Neural cell (in vitro differentiated cells): ENCODE results near the gene GSTO2.

ENCODE experiments used
- EZH2 ChIP-seq: fragments of 200-600, 300-800 bp; shearing (Covaris generic), sonication (generic); IDR thresholded peaks from 2 replicates; pipeline ENCODE4 v1.6.1; 2014; ENCODE audit warnings: antibody characterized with exemption, low read length, borderline replicate concordance, mild to moderate bottlenecking; ENCODE audit not compliant: insufficient read depth, poor library complexity, severe bottlenecking
- TAF1 ChIP-seq: IDR thresholded peaks from 2 replicates; pipeline ENCODE4 v1.6.1; 2012; ENCODE audit warnings: low read depth
- TF ChIP-seq, protein P1 (sequence below): fragments of 450-650 bp; IDR thresholded peaks from 2 replicates; pipeline ENCODE4 v1.5.1; 2014; ENCODE audit warnings: antibody characterized with exemption, mild to moderate bottlenecking, moderate library complexity; ENCODE audit not compliant: poor library complexity, severe bottlenecking
- TF ChIP-seq, protein P2 (sequence below): IDR thresholded peaks from 2 replicates; pipeline ENCODE4 v1.6.1; 2012; ENCODE audit warnings: borderline replicate concordance

DNA sequence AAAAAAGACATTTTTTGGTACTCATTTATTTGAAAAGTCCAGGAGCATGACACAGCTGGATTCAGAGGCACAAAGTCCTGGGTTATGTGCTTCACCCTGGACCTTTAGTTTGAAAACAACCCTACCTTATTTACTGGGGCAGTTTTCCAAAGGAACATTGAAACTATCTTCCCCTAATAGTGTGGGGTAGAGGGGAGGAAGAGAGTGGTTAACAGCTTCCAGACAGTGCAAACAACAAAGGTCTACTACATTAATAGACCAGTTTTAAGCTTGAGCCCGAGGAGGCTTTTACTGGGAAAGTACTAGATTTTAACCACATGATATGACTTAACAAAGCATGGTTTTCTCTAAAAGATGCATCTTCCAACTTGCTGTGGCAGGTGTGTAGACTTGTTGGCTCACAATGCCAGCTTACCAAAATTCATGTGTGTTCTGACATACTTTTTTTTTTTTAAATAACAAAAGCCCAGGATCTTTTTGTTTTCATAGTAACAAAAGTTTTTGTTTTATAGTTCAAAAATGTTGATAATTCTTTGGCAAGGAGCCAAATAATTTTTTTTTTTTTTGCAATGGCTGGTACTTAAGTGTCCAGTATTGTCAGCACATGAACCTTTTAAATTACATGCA is 12.5 kb upstream of the GSTO2 start:
- TF ChIP-seq, protein P1, sequence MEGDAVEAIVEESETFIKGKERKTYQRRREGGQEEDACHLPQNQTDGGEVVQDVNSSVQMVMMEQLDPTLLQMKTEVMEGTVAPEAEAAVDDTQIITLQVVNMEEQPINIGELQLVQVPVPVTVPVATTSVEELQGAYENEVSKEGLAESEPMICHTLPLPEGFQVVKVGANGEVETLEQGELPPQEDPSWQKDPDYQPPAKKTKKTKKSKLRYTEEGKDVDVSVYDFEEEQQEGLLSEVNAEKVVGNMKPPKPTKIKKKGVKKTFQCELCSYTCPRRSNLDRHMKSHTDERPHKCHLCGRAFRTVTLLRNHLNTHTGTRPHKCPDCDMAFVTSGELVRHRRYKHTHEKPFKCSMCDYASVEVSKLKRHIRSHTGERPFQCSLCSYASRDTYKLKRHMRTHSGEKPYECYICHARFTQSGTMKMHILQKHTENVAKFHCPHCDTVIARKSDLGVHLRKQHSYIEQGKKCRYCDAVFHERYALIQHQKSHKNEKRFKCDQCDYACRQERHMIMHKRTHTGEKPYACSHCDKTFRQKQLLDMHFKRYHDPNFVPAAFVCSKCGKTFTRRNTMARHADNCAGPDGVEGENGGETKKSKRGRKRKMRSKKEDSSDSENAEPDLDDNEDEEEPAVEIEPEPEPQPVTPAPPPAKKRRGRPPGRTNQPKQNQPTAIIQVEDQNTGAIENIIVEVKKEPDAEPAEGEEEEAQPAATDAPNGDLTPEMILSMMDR: no peak
- TF ChIP-seq, protein P2, sequence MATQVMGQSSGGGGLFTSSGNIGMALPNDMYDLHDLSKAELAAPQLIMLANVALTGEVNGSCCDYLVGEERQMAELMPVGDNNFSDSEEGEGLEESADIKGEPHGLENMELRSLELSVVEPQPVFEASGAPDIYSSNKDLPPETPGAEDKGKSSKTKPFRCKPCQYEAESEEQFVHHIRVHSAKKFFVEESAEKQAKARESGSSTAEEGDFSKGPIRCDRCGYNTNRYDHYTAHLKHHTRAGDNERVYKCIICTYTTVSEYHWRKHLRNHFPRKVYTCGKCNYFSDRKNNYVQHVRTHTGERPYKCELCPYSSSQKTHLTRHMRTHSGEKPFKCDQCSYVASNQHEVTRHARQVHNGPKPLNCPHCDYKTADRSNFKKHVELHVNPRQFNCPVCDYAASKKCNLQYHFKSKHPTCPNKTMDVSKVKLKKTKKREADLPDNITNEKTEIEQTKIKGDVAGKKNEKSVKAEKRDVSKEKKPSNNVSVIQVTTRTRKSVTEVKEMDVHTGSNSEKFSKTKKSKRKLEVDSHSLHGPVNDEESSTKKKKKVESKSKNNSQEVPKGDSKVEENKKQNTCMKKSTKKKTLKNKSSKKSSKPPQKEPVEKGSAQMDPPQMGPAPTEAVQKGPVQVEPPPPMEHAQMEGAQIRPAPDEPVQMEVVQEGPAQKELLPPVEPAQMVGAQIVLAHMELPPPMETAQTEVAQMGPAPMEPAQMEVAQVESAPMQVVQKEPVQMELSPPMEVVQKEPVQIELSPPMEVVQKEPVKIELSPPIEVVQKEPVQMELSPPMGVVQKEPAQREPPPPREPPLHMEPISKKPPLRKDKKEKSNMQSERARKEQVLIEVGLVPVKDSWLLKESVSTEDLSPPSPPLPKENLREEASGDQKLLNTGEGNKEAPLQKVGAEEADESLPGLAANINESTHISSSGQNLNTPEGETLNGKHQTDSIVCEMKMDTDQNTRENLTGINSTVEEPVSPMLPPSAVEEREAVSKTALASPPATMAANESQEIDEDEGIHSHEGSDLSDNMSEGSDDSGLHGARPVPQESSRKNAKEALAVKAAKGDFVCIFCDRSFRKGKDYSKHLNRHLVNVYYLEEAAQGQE: no peak
- TF ChIP-seq TAF1: no peak
- TF ChIP-seq EZH2: no peak
